Muscle layer of duodenum (tissue), 2 donors: ENCODE measurements around the gene REPS2.

Experiments used
- H3K27ac ChIP-seq: one replicate; pipeline ENCODE4 v1.7.0; 2013; ENCODE audit warnings: mild to moderate bottlenecking, low read length
- H3K27me3 ChIP-seq: one replicate; pipeline ENCODE4 v1.7.0; 2013; ENCODE audit warnings: low read depth, mild to moderate bottlenecking, control low read depth, low read length
- H3K36me3 ChIP-seq, 2 donors: one replicate each; pipeline ENCODE4 v1.7.0; 2013; ENCODE audit warnings: low read length in 2 of 2, control low read depth in 1 of 2, mild to moderate bottlenecking in 1 of 2; ENCODE audit not compliant: insufficient read depth in 2 of 2, control insufficient read depth in 1 of 2
- H3K4me1 ChIP-seq, 2 donors: one replicate each; pipeline ENCODE4 v1.7.0; 2013; ENCODE audit warnings: low read length in 2 of 2, mild to moderate bottlenecking in 2 of 2, control low read depth in 1 of 2, moderate library complexity in 1 of 2; ENCODE audit not compliant: insufficient read depth in 2 of 2, control insufficient read depth in 1 of 2
- H3K4me3 ChIP-seq, 2 donors: one replicate each; pipeline ENCODE4 v1.7.0; 2013; ENCODE audit warnings: low read length in 2 of 2, low read depth in 1 of 2, mild to moderate bottlenecking in 1 of 2
- H3K9me3 ChIP-seq, 2 donors: one replicate each; pipeline ENCODE4 v1.7.0; 2013; ENCODE audit warnings: low read length in 2 of 2, control low read depth in 1 of 2, mild to moderate bottlenecking in 1 of 2; ENCODE audit not compliant: control insufficient read depth in 1 of 2
- donor health status: healthy.

The REPS2 gene

GRCh38 chrX:16983051-16983450 is 36.6 kb downstream of the REPS2 start:
- no peaks in the 10 kb centered on the region for H3K9me3 ChIP-seq
- no peak overlapping the region for H3K27ac ChIP-seq
- no peak overlapping the region for H3K4me3 ChIP-seq
- peaks cover 0 to 4% of the 10 kb centered on the region in 2 donors for H3K4me1 ChIP-seq
- H3K36me3 ChIP-seq = no peaks in the 10 kb centered on the region
- no peaks in the 10 kb centered on the region for H3K27me3 ChIP-seq

- H3K4me1 ChIP-seq = no peaks in the 10 kb centered on the region
- no peaks in the 10 kb centered on the region for H3K27me3 ChIP-seq
- H3K36me3 ChIP-seq = no peaks in the 10 kb centered on the region
- H3K27ac ChIP-seq = no peak overlapping the region
- no peaks in the 10 kb centered on the region for H3K9me3 ChIP-seq
- no peak overlapping the region for H3K4me3 ChIP-seq
Measured at GRCh38 chrX:16985286-16985685, 38.8 kb downstream of the REPS2 start.

- Histone ChIP-seq H3K27me3 (no peaks in the 10 kb centered on the region), H3K27ac (no peak overlapping the region), H3K4me1 (no peaks in the 10 kb centered on the region), H3K4me3 (no peak overlapping the region), H3K9me3 (no peaks in the 10 kb centered on the region), H3K36me3 (no peaks in the 10 kb centered on the region)
Measured at GRCh38 chrX:16986169-16986568, 39.7 kb downstream of the REPS2 start.

GRCh38 chrX:16989750-16990149 is 43.3 kb downstream of the REPS2 start:
- H3K36me3 ChIP-seq = no peaks in the 10 kb centered on the region
- H3K4me1 ChIP-seq = no peaks in the 10 kb centered on the region
- H3K27me3 ChIP-seq = no peaks in the 10 kb centered on the region
- no peak overlapping the region for H3K27ac ChIP-seq
- no peak overlapping the region for H3K4me3 ChIP-seq
- H3K9me3 ChIP-seq = no peaks in the 10 kb centered on the region

- H3K27ac ChIP-seq = no peak overlapping the region
- no peaks in the 10 kb centered on the region for H3K27me3 ChIP-seq
- no peak overlapping the region for H3K4me3 ChIP-seq
- H3K4me1 ChIP-seq = no peaks in the 10 kb centered on the region
- H3K9me3 ChIP-seq = no peaks in the 10 kb centered on the region
- H3K36me3 ChIP-seq = no peaks in the 10 kb centered on the region
Measured at GRCh38 chrX:16990839-16991238, 44.4 kb downstream of the REPS2 start.

- H3K4me1 ChIP-seq = no peaks in the 10 kb centered on the region
- H3K27ac ChIP-seq = no peak overlapping the region
- no peaks in the 10 kb centered on the region for H3K36me3 ChIP-seq
- H3K9me3 ChIP-seq = no peaks in the 10 kb centered on the region
- H3K4me3 ChIP-seq = no peak overlapping the region
- H3K27me3 ChIP-seq = no peaks in the 10 kb centered on the region
Measured at GRCh38 chrX:16992445-16992844, 46.0 kb downstream of the REPS2 start.

GRCh38 chrX:16992951-16993350 is 46.5 kb downstream of the REPS2 start:
- Histone ChIP-seq H3K4me1 (no peaks in the 10 kb centered on the region), H3K27ac (no peak overlapping the region), H3K9me3 (no peaks in the 10 kb centered on the region), H3K27me3 (no peaks in the 10 kb centered on the region), H3K4me3 (no peak overlapping the region), H3K36me3 (no peaks in the 10 kb centered on the region)

- Histone ChIP-seq H3K4me3 (no peak overlapping the region), H3K27ac (no peak overlapping the region), H3K27me3 (no peaks in the 10 kb centered on the region), H3K36me3 (no peaks in the 10 kb centered on the region), H3K9me3 (no peaks in the 10 kb centered on the region), H3K4me1 (no peaks in the 10 kb centered on the region)
Measured at GRCh38 chrX:16993791-16994318, 47.4 kb downstream of the REPS2 start.

- Histone ChIP-seq H3K27me3 (no peaks in the 10 kb centered on the region), H3K9me3 (no peaks in the 10 kb centered on the region), H3K4me3 (no peak overlapping the region), H3K27ac (no peak overlapping the region), H3K4me1 (peaks cover 0 to 4% of the 10 kb centered on the region in 2 donors), H3K36me3 (no peaks in the 10 kb centered on the region)
Measured at GRCh38 chrX:16994736-16995135, 48.3 kb downstream of the REPS2 start.

- Histone ChIP-seq H3K27ac (no peak overlapping the region), H3K27me3 (no peaks in the 10 kb centered on the region), H3K9me3 (no peaks in the 10 kb centered on the region), H3K36me3 (no peaks in the 10 kb centered on the region), H3K4me3 (no peak overlapping the region), H3K4me1 (peaks cover 0 to 4% of the 10 kb centered on the region in 2 donors)
Measured at GRCh38 chrX:16997313-16997712, 50.9 kb downstream of the REPS2 start.

GRCh38 chrX:16999275-16999674 is 52.8 kb downstream of the REPS2 start:
- H3K36me3 ChIP-seq = no peaks in the 10 kb centered on the region
- no peaks in the 10 kb centered on the region for H3K27me3 ChIP-seq
- H3K4me3 ChIP-seq = no peak overlapping the region
- H3K4me1 ChIP-seq = peaks cover 0 to 4% of the 10 kb centered on the region in 2 donors
- no peaks in the 10 kb centered on the region for H3K9me3 ChIP-seq
- H3K27ac ChIP-seq = no peak overlapping the region

- Histone ChIP-seq H3K36me3 (no peaks in the 10 kb centered on the region), H3K27ac (no peak overlapping the region), H3K4me1 (peaks cover 0 to 4% of the 10 kb centered on the region in 2 donors)
Measured at GRCh38 chrX:17000751-17001150, 54.3 kb downstream of the REPS2 start.

More at GRCh38 chrX:17000751-17001150, 54.3 kb downstream of the REPS2 start:
- Histone ChIP-seq H3K4me3 (no peak overlapping the region), H3K27me3 (no peaks in the 10 kb centered on the region), H3K9me3 (no peaks in the 10 kb centered on the region)
